Hematopoietic multipotent progenitor cell treated with erythropoietin and hydrocortisone succinate and interleukin-3 and kit ligand, for 8 days (in vitro differentiated cells): ENCODE data around the gene IDH2.
A peak's percentile ranks its signal among the peaks of the same experiment; 100 is the strongest.

Experiments
- DNase-seq: peaks from one replicate; pipeline ENCODE4 v3.0.0-alpha.2; 2015

The IDH2 gene

DNA sequence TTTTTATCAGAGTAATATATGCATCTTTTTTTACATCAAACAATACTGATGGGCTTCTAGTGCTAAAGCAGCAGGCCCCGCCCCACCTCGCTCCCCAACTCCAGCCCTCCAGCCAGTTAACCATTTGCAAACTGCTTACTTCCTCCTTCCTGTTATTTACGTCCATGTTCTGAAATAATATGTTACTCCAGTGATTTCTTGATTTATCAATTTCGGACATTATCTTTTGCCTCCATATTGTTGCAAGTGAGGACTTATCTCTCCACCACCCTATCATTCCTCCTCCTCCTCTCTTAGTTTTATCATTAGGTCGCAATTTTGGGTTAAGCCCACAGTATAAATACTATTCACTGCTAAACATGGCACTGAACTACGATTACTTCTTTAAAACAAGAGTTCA is 61.6 kb downstream of the IDH2 start:
- DNase-seq = peak; percentile 86

GRCh38 chr15:90039996-90040395 is 62.3 kb downstream of the IDH2 start:
- DNase-seq = no peak

- DNase-seq = no peak
Observed at GRCh38 chr15:90038632-90039095, 63.6 kb downstream of the IDH2 start.

DNA sequence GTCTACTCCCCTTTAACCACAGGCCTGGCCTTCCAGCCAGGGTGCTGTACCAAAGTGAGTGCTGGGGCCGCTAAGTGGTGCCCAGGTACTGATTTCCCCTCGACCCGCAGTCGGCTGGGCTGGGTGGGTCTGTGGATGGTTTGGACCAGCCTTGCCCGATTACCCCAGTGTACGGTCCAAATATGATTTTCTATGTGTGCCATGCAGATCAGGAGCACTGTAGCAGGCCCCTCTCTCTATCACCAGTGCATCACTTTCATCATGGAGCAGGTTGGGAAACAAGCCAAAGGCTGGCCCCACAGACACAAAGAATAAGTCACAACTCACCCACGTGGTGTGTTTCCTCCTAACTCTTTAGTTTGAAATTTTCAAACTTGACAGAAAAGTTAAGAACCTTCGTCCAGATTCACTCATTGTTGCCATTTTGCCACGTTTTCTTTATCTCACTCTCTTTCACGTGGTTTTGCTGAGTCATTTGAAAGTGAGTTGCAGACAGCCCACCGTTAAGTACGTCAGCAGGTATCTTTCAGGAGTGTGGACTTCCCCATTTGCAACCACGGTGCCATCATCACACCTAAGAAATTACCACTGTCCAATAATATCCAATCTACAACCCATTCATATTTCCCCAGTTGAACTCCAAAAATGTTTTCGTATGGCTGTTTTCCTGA is 64.2 kb downstream of the IDH2 start:
- peak; percentile 30 for DNase-seq

DNA sequence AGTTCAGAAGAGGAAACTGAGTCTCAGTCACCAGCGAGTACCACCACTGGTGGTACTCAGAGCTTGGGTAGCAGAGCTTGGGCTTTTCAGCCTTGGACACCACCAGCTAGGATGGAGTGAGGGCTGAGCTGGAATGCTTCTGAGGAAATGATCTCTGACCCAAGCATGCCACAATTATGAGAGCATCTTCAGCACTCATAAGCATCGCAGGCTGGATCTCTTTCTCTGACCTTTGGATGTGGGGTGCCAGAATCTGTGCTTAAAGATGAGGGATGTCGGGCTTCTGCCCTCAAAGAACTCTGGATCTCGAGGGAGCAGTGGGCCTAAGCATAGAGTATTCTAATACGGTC is 64.8 kb downstream of the IDH2 start:
- no peak for DNase-seq

DNA sequence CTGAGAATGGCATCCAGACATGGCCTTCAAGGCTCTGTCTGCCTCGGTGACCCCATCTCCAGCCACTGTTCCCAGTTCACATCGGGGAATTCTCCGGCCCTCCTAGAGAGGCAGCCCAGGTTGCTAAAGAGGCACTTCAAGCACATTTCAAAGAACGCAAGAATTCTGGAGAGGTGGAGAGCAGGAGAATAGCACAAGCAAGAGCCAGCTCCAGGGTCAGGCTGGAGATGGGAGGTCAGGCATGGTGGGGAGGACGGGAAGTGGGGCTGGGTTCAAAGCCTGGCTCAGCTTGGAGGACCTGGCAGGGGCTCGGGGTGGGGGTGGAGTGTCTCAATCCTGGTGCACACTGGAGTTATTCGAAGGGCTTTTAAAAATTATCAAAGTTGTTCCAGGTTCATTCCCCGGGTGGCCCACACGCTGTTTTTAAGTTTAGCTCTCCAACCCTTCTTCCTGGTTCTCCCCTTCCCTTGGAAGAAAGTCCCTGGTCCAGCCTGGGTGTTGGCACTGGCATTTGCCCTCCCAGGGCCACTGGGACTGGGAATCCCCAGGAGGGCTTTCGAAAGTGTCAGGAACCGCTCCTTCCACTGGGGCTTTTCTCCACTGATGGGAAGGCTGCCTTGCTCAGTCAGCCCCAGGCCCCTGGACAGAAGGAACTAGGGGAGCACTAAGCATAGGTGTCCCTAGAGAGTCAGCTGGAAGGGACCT is 65.3 kb downstream of the IDH2 start:
- no peak for DNase-seq

DNA sequence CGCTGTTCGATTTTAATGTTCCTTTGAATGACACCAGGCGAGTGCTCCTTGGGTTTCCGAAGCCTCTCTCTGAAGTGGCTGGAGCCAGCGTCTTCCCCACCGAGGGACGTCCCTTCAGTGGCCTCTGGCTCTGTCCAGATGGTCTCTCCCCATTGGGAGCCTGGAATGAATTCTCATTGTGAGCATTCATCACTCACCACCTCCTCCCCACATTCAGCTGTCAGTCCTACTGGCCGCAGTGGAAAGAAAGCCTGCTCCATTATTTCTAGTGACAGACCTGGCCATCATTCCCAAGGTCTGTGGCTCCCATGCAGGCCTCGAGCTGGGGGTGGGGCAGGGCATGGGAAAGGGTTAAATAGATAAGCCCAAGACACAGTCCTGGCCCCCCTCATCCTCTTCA is 65.9 kb downstream of the IDH2 start:
- no peak for DNase-seq

DNA sequence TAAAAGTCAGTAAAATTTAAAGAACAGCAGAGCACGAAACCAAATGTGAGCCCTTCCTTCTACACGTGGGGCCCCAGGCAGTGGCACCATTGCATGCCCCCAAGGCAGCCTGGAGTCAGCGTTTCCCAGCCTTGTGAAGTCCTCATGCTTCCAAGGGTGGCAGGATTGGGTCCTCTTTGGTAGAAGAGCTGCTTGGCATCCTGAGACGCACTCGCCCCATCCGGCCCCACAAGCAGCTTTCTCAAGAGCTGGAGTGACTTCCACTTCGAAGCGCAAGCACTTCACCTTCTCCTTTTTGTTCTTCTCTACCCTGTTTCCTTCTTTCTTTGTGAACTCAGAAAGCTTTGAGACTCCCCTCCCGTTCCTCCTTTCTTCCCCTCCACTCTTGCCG is 66.4 kb downstream of the IDH2 start:
- no peak for DNase-seq

GRCh38 chr15:90035095-90035839 is 67.0 kb downstream of the IDH2 start:
- peak; percentile 59 for DNase-seq

GRCh38 chr15:90033448-90033847 is 68.8 kb downstream of the IDH2 start:
- DNase-seq = no peak
